Adrenal gland (tissue), 12 donors: ENCODE data around the gene BCAT1. TPM values are rescaled to one million over a fixed set of nuclear protein-coding genes. Genes with fewer than 3 reads are reported as not detected.

Source experiments
- DNase-seq, 7 donors: peaks; one replicate each; pipeline ENCODE4 v3.0.0-alpha.2; 2019 to 2020
- H3K27ac ChIP-seq, 5 donors: fragments of 200-600 bp; sonication (generic) in 4 of 5; 1 replicate in 3 of 5; 2 replicates in 2 of 5; pipeline versions ENCODE4 v1.5.1 to v1.8.0; 2016 to 2020; ENCODE audit warnings: mild to moderate bottlenecking in 1 of 5
- H3K27me3 ChIP-seq: fragments of 200-600 bp; 2 replicates; pipeline ENCODE4 v1.8.0; 2021
- H3K36me3 ChIP-seq, 2 donors: fragments of 200-600 bp; replicated peaks in 1 of 2; 1 replicate in 1 of 2; 2 replicates in 1 of 2; pipeline versions ENCODE4 v1.5.1 to v1.8.0; 2018 to 2022
- H3K4me1 ChIP-seq, 2 donors: fragments of 200-600 bp; replicated peaks in 1 of 2; 1 replicate in 1 of 2; 2 replicates in 1 of 2; pipeline versions ENCODE4 v1.5.1 to v1.8.0; 2018 to 2021
- H3K4me3 ChIP-seq, 4 donors: fragments of 200-600 bp; sonication (generic) in 3 of 4; one replicate each; pipeline ENCODE4 v1.5.1; 2016 to 2018
- H3K9me3 ChIP-seq, 3 donors: fragments of 200-600 bp; sonication (generic) in 1 of 3; replicated peaks in 1 of 3; 1 replicate in 2 of 3; 2 replicates in 1 of 3; pipeline versions ENCODE4 v1.5.1 to v1.8.0; 2016 to 2021
- POLR2A ChIP-seq, 2 donors: fragments of 450-650 bp; IDR thresholded peaks; one replicate each; pipeline ENCODE4 v1.6.1; 2017; ENCODE audit warnings: antibody characterized with exemption in 2 of 2, mild to moderate bottlenecking in 2 of 2, moderate library complexity in 1 of 2
- WGBS, 4 donors: extraction: QIAGEN DNeasy Blood & Tissue Kit in 2 of 4; methylation state at CpG; one replicate each; pipeline versions ENCODE4 v1.1.5 to v1.1.7; 2013 to 2017; 5-methylcytosine and 5-hydroxymethylcytosine counted together
- intact Hi-C, 2 donors: fragments of 100-400 bp; cut with DNase I; formaldehyde crosslinking; loops; one replicate each; pipeline versions ENCODE4 v1.14.1 to v1.15.0; 2022 to 2023
- polyA plus RNA-seq, 3 donors: library from polyadenylated mRNA; stranded (reverse); fragments of 200-250 nt in 2 of 3; fragments of 350-450 nt in 1 of 3; fragmentation: Illumina TruSeq in 1 of 3; extraction: RNeasy Lipid Tissue Mini Kit (QIAGEN cat#74804) in 1 of 3; gene quantifications; one replicate each; pipeline ENCODE4 v1.2.3, GENCODE V29; 2013 to 2014
- total RNA-seq, 9 donors: library from RNA; depleted of rRNA in 4 of 9; stranded (reverse); fragments of >200 nt in 4 of 9; fragments of 120-200 nt in 1 of 9; fragmentation: NEBNext Ultra II Directional in 1 of 9; extraction: Animal tissue kit (Norgen Biotek cat#: 25700) in 1 of 9; gene quantifications; one replicate each; pipeline versions ENCODE4 v1.1.0 to v1.2.4, GENCODE V29; 2013 to 2023
- TF ChIP-seq, protein P1 (sequence below), 6 experiments: fragments of 450-650 bp in 4 of 6; fragments of 200-600 bp in 2 of 6; sonication (generic) in 1 of 6; IDR thresholded peaks; 1 replicate in 5 of 6; 2 replicates in 1 of 6; pipeline versions ENCODE4 v1.5.1 to v1.8.0; 2016 to 2021; ENCODE audit warnings: antibody characterized with exemption in 6 of 6, mild to moderate bottlenecking in 2 of 6, moderate library complexity in 1 of 6
- donor health status: healthy with polysubstance abuse.
- donor health status: Bipolar disorder and iron deficiency.
- donor health status: DM: yes; HTN: yes; CAD: no.
- donor health status: DM: no; HTN: no; CAD: no.
- donor health status: DM: no; HTN: no; CAD: no.
- donor health status: DM: yes; HTN: yes; CAD: no.

The BCAT1 gene
- total and polyA plus RNA-seq, 12 donors: 2.1 to 41.5 (median 20.1) TPM

DNA sequence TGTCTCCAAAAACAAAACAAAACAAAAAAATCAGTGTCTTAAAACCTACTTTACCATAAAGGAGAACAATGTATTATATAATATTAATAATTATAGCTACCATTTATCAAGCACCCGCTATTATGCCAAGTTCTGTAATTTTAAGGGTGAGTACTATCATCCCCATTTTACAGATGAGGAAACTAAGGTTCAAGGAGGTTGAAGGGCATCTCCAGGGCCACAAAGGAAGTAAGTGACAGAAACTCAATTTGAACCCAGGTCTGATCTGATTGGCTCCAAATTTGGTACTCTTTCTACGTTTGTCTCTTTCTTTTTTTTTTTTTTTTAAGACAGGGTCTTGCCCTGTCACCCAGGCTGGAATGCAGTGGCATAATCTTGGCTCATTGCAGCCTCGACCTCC, 115.4 kb downstream of the BCAT1 start:
- intact Hi-C loops: no loop called here
- TF ChIP-seq, protein P1, sequence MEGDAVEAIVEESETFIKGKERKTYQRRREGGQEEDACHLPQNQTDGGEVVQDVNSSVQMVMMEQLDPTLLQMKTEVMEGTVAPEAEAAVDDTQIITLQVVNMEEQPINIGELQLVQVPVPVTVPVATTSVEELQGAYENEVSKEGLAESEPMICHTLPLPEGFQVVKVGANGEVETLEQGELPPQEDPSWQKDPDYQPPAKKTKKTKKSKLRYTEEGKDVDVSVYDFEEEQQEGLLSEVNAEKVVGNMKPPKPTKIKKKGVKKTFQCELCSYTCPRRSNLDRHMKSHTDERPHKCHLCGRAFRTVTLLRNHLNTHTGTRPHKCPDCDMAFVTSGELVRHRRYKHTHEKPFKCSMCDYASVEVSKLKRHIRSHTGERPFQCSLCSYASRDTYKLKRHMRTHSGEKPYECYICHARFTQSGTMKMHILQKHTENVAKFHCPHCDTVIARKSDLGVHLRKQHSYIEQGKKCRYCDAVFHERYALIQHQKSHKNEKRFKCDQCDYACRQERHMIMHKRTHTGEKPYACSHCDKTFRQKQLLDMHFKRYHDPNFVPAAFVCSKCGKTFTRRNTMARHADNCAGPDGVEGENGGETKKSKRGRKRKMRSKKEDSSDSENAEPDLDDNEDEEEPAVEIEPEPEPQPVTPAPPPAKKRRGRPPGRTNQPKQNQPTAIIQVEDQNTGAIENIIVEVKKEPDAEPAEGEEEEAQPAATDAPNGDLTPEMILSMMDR (IDR thresholded peaks at IDR 0.05): no peak
- TF ChIP-seq POLR2A (IDR thresholded peaks at IDR 0.05): no peak
- no peak overlapping the region for H3K4me3 ChIP-seq
- peaks cover 0 to 7% of the 10 kb centered on the region in 2 donors for H3K4me1 ChIP-seq
- H3K27me3 ChIP-seq: no peaks in the 10 kb centered on the region
- no peak overlapping the region for H3K27ac ChIP-seq
- 80 to 90% (median 87%) methylated on average over 3 of the region's 3 CpGs for WGBS, 4 donors
- DNase-seq: no peak
- H3K9me3 ChIP-seq: no peaks in the 10 kb centered on the region
- no peaks in the 10 kb centered on the region for H3K36me3 ChIP-seq

GRCh38 chr12:24823808-24824515, 124.9 kb downstream of the BCAT1 start:
- Histone ChIP-seq H3K4me3 (no peak overlapping the region), H3K4me1 (no peaks in the 10 kb centered on the region), H3K9me3 (no peaks in the 10 kb centered on the region), H3K27ac (no peak overlapping the region), H3K27me3 (no peaks in the 10 kb centered on the region), H3K36me3 (no peaks in the 10 kb centered on the region)
- intact Hi-C loops: no loop called here
- 62 to 72% (median 65%) methylated on average over 5 of the region's 5 CpGs for WGBS, 4 donors
- DNase-seq: no peak
- no peak for TF ChIP-seq POLR2A (IDR thresholded peaks at IDR 0.05)
- TF ChIP-seq, protein P1 (IDR thresholded peaks at IDR 0.05): no peak

DNA sequence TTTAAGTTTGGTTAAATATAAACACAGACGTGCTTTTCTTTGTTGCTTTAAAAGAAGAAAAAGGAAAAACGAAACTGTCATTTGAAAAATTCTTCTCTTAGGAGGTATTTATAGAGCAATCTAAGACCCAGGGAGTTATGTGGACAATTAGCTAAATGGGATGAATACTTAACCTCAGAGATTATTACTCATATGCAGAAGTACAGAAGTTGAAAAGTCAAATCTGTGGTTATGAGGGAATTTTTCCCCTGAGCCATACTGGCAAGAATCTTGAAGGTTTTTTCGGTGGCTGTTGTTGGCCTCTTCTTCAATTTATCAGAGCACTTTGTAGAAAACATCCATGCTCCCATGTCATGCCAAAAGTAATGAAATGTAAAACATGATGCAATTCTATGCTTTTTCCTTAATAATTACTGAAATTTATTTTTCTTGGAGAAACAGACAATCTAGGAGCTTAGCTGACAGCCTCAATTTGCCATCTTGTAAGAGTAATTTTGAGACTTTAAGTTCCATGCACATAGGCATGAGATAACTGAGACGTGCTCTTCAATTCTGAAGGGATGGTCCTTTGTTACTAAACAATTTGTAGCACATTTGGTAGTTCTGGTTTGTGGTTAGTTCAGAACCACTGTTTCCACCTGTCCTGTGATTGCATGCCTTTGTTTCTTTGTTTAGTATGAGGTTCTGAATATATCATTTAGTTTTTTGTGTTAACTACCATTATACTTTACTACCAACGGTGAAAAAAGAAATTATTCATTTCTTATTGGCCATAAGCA, 126.6 kb downstream of the BCAT1 start:
- no peaks in the 10 kb centered on the region for H3K27me3 ChIP-seq
- intact Hi-C loops: no loop called here
- H3K9me3 ChIP-seq: no peaks in the 10 kb centered on the region
- 54 to 66% (median 63%) methylated on average over 5 of the region's 5 CpGs for WGBS, 4 donors
- no peak for DNase-seq
- no peaks in the 10 kb centered on the region for H3K4me1 ChIP-seq
- TF ChIP-seq POLR2A (IDR thresholded peaks at IDR 0.05): no peak
- TF ChIP-seq, protein P1 (IDR thresholded peaks at IDR 0.05): no peak
- H3K36me3 ChIP-seq: no peaks in the 10 kb centered on the region
- H3K4me3 ChIP-seq: no peak overlapping the region
- H3K27ac ChIP-seq: no peak overlapping the region

GRCh38 chr12:24821691-24822090, 127.2 kb downstream of the BCAT1 start:
- H3K27me3 ChIP-seq: no peaks in the 10 kb centered on the region
- H3K9me3 ChIP-seq: no peaks in the 10 kb centered on the region
- no peaks in the 10 kb centered on the region for H3K36me3 ChIP-seq
- WGBS, 4 donors: 56 to 77% (median 63%) methylated on average over 3 of the region's 3 CpGs
- intact Hi-C loops: no loop called here
- no peak for DNase-seq
- TF ChIP-seq POLR2A (IDR thresholded peaks at IDR 0.05): no peak
- TF ChIP-seq, protein P1 (IDR thresholded peaks at IDR 0.05): no peak
- no peak overlapping the region for H3K27ac ChIP-seq
- no peak overlapping the region for H3K4me3 ChIP-seq
- H3K4me1 ChIP-seq: no peaks in the 10 kb centered on the region
